Measurements from ENCODE around the gene SH3GL3.

SH3GL3 gene

DNA sequence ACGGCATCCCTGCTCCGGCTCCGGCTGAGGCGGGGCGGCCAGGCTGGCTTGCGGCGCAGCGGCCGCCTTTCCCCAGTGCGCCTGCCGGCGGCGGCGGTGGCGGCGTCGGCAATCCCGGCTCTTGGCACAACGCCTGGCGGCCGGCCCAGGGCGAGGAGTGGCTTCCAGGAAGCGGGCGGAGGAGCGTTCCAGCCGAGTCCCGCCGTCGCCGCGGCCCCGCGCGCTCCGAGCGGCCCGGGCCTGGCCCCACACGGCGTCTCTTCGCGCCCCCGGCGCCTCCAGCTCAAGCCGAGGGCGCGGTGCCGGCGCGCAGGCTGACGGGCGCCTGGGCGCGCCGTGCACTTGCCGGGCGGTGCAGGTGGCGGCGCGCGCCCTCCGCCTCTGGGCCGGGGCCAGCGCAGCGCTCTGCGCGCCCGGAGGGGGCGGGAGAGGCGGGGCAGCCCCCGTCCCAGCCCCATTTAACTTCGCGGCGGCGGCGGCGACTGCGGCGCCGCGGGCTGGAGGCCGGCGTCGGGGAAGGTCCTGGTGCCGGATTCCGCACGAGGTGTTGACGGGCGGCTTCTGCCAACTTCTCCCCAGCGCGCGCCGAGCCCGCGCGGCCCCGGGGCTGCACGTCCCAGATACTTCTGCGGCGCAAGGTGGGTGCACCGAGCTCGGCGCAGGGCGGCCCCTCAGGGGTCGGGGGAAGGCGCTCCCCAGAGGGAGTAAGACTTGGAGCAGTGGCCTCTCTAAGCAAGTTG lies 206.7 kb downstream of the SH3GL3 start, which contains the start of gene ADAMTSL3:
Gene ADAMTSL3 (plus strand): TSS at position 485 of the 740 bp plus-strand sequence. CDS start 1,639 bp downstream, outside the sequence.
- Histone ChIP-seq H3K4me3 (ENCODE audit: low read depth, low read length) (peak within 1 kb of the TSS; percentile 39), H3K9me3 (ENCODE audit: control insufficient read depth, insufficient read depth, low read depth, low read length) (no peaks in the 10 kb centered on the region), H3K4me1 (ENCODE audit: control insufficient read depth, insufficient read depth, low read length) (peaks cover 3% of the 10 kb centered on the region; the same call in 1 of the 2 replicates), H3K27ac (ENCODE audit: extremely low read depth, low read depth, low read length) (no peak within 1 kb of the TSS; the same call in 1 of the 2 replicates), H3K36me3 (ENCODE audit: control insufficient read depth in 2 of 2, insufficient read depth in 1 of 2, low read length in 2 of 2) (no peaks in the 10 kb centered on the region)
- ChIA-PET POLR2A (no interaction called here), CTCF (interaction anchor here (0.6 to 1.3 kb wide), 2 partner anchors 52 to 381 kb away, joined by 3 to 4 read pairs; no protein-coding TSS in a partner anchor)
- peak; percentile 40; the same call in 1 of the 2 replicates for TF ChIP-seq ZBTB8A (tag by site-specific recombination; IDR thresholded peaks at IDR 0.05)
- TF ChIP-seq, protein P1, sequence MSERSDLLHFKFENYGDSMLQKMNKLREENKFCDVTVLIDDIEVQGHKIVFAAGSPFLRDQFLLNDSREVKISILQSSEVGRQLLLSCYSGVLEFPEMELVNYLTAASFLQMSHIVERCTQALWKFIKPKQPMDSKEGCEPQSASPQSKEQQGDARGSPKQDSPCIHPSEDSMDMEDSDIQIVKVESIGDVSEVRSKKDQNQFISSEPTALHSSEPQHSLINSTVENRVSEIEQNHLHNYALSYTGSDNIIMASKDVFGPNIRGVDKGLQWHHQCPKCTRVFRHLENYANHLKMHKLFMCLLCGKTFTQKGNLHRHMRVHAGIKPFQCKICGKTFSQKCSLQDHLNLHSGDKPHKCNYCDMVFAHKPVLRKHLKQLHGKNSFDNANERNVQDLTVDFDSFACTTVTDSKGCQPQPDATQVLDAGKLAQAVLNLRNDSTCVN (tag by site-specific recombination; optimal IDR thresholded peaks at IDR 0.05) = peak; percentile 52
- TF ChIP-seq PBX3 (CRISPR knock-in tag; IDR thresholded peaks at IDR 0.05) = peak; percentile 8; the same call in 1 of the 2 replicates
- TF ChIP-seq ZNF335 (tag by site-specific recombination; conservative IDR thresholded peaks at IDR 0.05) = peak; percentile 51
- TF ChIP-seq ZSCAN30 (tag by site-specific recombination; IDR thresholded peaks at IDR 0.05) = peak; percentile 24; the same call in 1 of the 2 replicates
- no peak for TF ChIP-seq ZNF155 (tag by site-specific recombination; IDR thresholded peaks at IDR 0.05)
- TF ChIP-seq ZBTB20 (tag by site-specific recombination; IDR thresholded peaks at IDR 0.05) = 0 out of 2 replicates have a peak, but pooled peaks have one; percentile 1
- TF ChIP-seq ZNF660 (tag by site-specific recombination; IDR thresholded peaks at IDR 0.05) = peak; percentile 27; the same call in 1 of the 2 replicates
- no peak for TF ChIP-seq ZNF623 (tag by site-specific recombination; IDR thresholded peaks at IDR 0.05)
- TF ChIP-seq HOXC10 (CRISPR knock-in tag; IDR thresholded peaks at IDR 0.05) = no peak

DNA sequence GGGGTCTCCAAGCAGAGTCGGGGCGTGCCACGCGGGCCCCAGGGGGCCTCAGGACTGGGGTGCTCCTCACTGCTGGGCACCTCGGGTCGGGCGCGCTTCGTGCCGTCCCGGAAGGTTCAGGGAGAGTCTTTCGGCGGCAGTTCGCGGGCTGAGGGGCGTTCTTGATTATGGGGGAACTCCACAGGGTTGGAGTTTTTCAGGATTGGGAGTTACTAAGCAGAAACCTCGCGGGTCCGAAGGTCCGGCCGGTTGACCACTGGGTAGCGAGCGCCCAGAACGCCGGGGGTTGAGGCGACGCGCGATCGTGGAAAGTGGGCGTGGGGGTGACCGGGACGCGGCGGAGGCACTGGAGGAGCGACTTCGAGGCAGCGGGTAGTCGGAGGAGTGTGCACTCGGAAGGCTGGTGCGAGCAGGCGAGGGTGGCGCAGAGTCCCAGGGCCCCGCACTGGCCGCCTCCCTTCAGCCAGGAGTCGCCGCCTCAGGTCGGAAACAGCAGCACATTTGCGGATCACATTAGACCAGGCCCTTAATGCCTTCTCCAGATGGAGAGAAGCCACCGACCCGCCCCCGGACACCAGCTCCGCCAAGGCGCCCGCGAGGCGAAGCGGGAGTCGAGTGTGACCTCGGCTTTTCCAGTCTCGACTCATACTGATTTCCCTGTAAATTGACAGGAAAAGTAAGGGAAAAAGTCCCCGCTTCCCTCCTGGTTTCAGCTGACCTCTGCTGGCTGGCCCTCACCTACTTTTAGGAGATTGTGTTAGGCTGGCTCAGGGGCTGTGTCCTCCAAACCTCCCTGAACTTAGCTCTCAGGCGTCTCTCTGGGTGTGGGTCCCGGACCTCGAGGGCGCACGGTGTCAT lies 207.5 kb downstream of the SH3GL3 start:
- H3K4me1 ChIP-seq (ENCODE audit: control insufficient read depth, insufficient read depth, low read length) = peaks cover 3% of the 10 kb centered on the region; the same call in 1 of the 2 replicates
- CTCF ChIA-PET = interaction anchor here (0.8 to 1.1 kb wide), 2 partner anchors 208 to 219 kb away, joined by 3 read pairs; partner anchors contain the start of gene SH3GL3
- peak overlapping the region; percentile 39 for H3K4me3 ChIP-seq (ENCODE audit: low read depth, low read length)
- no peaks in the 10 kb centered on the region for H3K36me3 ChIP-seq (ENCODE audit: control insufficient read depth in 2 of 2, insufficient read depth in 1 of 2, low read length in 2 of 2)
- H3K9me3 ChIP-seq (ENCODE audit: control insufficient read depth, insufficient read depth, low read depth, low read length) = no peaks in the 10 kb centered on the region
- POLR2A ChIA-PET = no interaction called here
- H3K27ac ChIP-seq (ENCODE audit: extremely low read depth, low read depth, low read length) = no peak overlapping the region
- TF ChIP-seq, protein P2, sequence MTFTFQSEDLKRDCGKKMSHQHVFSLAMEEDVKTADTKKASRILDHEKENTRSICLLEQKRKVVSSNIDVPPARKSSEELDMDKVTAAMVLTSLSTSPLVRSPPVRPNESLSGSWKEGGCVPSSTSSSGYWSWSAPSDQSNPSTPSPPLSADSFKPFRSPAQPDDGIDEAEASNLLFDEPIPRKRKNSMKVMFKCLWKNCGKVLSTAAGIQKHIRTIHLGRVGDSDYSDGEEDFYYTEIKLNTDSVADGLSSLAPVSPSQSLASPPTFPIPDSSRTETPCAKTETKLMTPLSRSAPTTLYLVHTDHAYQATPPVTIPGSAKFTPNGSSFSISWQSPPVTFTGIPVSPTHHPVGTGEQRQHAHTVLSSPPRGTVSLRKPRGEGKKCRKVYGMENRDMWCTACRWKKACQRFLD (tag by site-specific recombination; IDR thresholded peaks at IDR 0.05) = no peak
- peak; percentile 56 for TF ChIP-seq ZBTB20 (tag by site-specific recombination; IDR thresholded peaks at IDR 0.05)
- TF ChIP-seq FEZF1 (tag by site-specific recombination; IDR thresholded peaks at IDR 0.05) = no peak
- TF ChIP-seq ZNF138 (tag by site-specific recombination; IDR thresholded peaks at IDR 0.05; ENCODE audit: borderline replicate concordance) = no peak
- no peak for TF ChIP-seq ZNF18 (tag by site-specific recombination; IDR thresholded peaks at IDR 0.05)
- TF ChIP-seq, protein P1 (tag by site-specific recombination; optimal IDR thresholded peaks at IDR 0.05) = peak; percentile 1
- TF ChIP-seq ZNF658 (tag by site-specific recombination; IDR thresholded peaks at IDR 0.05) = no peak
- TF ChIP-seq ZNF624 (tag by site-specific recombination; IDR thresholded peaks at IDR 0.05) = no peak
- TF ChIP-seq, protein P3, sequence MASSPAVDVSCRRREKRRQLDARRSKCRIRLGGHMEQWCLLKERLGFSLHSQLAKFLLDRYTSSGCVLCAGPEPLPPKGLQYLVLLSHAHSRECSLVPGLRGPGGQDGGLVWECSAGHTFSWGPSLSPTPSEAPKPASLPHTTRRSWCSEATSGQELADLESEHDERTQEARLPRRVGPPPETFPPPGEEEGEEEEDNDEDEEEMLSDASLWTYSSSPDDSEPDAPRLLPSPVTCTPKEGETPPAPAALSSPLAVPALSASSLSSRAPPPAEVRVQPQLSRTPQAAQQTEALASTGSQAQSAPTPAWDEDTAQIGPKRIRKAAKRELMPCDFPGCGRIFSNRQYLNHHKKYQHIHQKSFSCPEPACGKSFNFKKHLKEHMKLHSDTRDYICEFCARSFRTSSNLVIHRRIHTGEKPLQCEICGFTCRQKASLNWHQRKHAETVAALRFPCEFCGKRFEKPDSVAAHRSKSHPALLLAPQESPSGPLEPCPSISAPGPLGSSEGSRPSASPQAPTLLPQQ (tag by site-specific recombination; IDR thresholded peaks at IDR 0.05) = no peak
- no peak for TF ChIP-seq ZNF398 (tag by site-specific recombination; IDR thresholded peaks at IDR 0.05)
- no peak for TF ChIP-seq ZNF544 (tag by site-specific recombination; IDR thresholded peaks at IDR 0.05)
- TF ChIP-seq ZBTB8A (tag by site-specific recombination; IDR thresholded peaks at IDR 0.05) = peak; percentile 11; the same call in 1 of the 2 replicates
- no peak for TF ChIP-seq ZNF391 (tag by site-specific recombination; IDR thresholded peaks at IDR 0.05; ENCODE audit: borderline replicate concordance, low read depth)
- TF ChIP-seq KLF9 (tag by site-specific recombination; IDR thresholded peaks at IDR 0.05; ENCODE audit: low read depth) = no peak
